NB4 (cell line): ENCODE measurements around the gene ZNFX1.

Experiments
- CTCF ChIP-seq: IDR thresholded peaks from one replicate; pipeline ENCODE4 v1.5.1; 2012; ENCODE audit warnings: low read depth, low read length
- POLR2A ChIP-seq: IDR thresholded peaks from 2 replicates; pipeline ENCODE4 v1.6.1; 2011; ENCODE audit warnings: mild to moderate bottlenecking; ENCODE audit not compliant: insufficient read length; ENCODE audit errors: extremely low read depth

- no peak for TF ChIP-seq CTCF
- no peak for TF ChIP-seq POLR2A
These were observed 37.7 kb upstream of the ZNFX1 start for GRCh38 chr20:49315580-49315979.
